GM19467 (cell line): ENCODE measurements around the gene MINPP1.
"Not testable (repeated sequence)": the region's sequence is repeated elsewhere in the genome, so short reads cannot be mapped to it uniquely, and the experiment has no call there.

ENCODE experiments used
- ATAC-seq: cut with Tn5 transposase; IDR thresholded peaks from one replicate; pipeline ENCODE4 v1.9.1; 2021; ENCODE audit warnings: mild to moderate bottlenecking, moderate library complexity; ENCODE audit not compliant: unreplicated experiment

MINPP1 gene

DNA sequence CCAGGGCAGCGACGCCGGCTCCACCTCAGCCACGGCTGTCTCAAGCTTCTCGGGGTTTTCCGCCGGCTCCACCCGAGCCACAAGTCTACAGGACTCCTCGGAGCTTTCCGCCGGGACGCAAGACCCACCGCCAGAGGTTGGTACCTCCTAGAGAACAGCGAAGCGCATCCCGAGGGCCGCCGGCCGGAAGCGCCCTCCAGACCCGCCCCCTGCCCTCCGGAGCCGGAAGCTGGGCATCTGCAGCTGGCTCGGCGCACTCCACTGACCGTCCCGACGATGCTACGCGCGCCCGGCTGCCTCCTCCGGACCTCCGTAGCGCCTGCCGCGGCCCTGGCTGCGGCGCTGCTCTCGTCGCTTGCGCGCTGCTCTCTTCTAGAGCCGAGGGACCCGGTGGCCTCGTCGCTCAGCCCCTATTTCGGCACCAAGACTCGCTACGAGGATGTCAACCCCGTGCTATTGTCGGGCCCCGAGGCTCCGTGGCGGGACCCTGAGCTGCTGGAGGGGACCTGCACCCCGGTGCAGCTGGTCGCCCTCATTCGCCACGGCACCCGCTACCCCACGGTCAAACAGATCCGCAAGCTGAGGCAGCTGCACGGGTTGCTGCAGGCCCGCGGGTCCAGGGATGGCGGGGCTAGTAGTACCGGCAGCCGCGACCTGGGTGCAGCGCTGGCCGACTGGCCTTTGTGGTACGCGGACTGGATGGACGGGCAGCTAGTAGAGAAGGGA, at the start of gene MINPP1:
Gene MINPP1, plus strand, starts transcription at position 254 of the 726 bp plus-strand sequence. Its CDS starts 23 bp downstream, at position 277.
- peak; percentile 88 for ATAC-seq

DNA sequence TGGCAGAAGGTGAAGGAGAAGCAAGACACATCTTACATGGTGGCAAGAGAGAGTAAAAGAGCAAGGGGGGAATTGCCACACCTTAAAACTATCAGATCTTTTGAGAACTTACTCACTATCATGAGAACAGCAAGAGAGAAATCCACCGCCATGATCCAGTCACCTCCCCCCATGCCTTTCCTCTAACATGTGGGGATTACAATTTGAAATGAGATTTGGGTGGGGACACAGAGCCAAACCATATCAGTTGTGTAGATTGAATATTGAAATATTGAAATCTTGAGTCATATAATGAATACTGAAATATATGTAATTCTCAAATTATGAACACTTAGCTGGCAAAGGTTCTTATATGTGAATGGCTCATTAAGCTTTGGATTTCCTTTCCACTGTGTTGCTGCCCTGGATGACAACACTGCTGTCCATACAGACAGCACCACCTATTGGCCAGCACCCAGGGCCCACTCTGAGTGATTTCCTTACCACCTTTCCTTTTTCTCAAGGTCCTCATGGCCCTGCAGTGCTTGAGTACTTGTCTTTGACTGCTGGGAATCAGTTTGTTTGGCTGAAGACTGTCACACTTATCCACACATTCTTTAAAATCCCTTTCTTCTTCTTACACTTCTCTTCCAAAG, 48.0 kb upstream of the MINPP1 start:
- ATAC-seq = not testable (repeated sequence)

DNA sequence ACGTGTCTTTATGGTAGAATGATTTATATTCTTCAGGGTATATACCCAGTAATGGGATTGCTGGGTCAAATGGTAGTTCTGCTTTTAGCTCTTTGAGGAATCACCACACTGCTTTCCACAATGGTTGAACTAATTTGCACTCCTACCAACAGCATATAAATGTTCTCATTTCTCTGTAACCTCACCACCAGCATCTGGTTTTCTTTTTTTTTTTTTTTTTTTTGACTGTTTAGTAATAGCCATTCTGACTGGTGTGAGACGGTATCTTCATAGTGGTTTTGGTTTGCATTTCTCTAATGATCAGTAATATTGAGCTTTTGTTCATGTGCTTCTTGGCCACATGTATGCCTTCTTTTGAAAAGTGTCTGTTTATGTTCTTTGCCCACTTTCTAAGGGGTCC, 42.9 kb upstream of the MINPP1 start:
- ATAC-seq = not testable (repeated sequence)

GRCh38 chr10:87466849-87467248, 37.8 kb upstream of the MINPP1 start:
- ATAC-seq = not testable (repeated sequence)

GRCh38 chr10:87488733-87489132, 16.0 kb upstream of the MINPP1 start:
- not testable (repeated sequence) for ATAC-seq

- not testable (repeated sequence) for ATAC-seq
These were observed 14.4 kb upstream of the MINPP1 start for GRCh38 chr10:87490285-87490684.

- ATAC-seq = not testable (repeated sequence)
These were observed 12.2 kb upstream of the MINPP1 start for GRCh38 chr10:87492450-87492849.

GRCh38 chr10:87495446-87495845, 9.2 kb upstream of the MINPP1 start:
- ATAC-seq = not testable (repeated sequence)

GRCh38 chr10:87497386-87497785, 7.3 kb upstream of the MINPP1 start:
- ATAC-seq = not testable (repeated sequence)

- ATAC-seq = not testable (repeated sequence)
These were observed 6.4 kb upstream of the MINPP1 start for GRCh38 chr10:87498106-87498789.

- no peak for ATAC-seq
These were observed 4.0 kb upstream of the MINPP1 start for GRCh38 chr10:87500646-87501048.

GRCh38 chr10:87503401-87503800, 1.3 kb upstream of the MINPP1 start:
- no peak for ATAC-seq

- no peak for ATAC-seq
These were observed 807 bp upstream of the MINPP1 start for GRCh38 chr10:87503886-87504285.

- ATAC-seq = no peak
These were observed 420 bp upstream of the MINPP1 start for GRCh38 chr10:87504307-87504639.

GRCh38 chr10:87505366-87506111, 846 bp downstream of the MINPP1 start:
- ATAC-seq = peak; percentile 45

DNA sequence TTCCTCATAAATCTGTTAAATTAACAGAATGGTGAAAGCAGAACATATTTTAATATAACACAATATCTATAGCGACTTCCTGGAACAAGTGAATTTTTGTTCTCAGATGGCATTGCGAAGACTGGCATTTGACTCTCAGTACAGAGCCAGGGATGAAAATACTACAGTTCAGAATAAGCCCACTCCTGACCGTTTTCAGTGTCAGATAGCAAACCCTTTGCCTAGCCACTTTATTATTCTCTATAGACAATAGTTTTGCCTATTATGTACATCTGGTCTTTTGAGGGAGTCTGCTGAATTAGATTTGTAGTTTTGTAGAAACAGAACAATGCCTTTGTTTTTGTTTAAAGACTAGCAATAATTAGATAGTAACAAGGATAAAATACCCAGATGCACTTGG, 2.3 kb downstream of the MINPP1 start:
- ATAC-seq = no peak

DNA sequence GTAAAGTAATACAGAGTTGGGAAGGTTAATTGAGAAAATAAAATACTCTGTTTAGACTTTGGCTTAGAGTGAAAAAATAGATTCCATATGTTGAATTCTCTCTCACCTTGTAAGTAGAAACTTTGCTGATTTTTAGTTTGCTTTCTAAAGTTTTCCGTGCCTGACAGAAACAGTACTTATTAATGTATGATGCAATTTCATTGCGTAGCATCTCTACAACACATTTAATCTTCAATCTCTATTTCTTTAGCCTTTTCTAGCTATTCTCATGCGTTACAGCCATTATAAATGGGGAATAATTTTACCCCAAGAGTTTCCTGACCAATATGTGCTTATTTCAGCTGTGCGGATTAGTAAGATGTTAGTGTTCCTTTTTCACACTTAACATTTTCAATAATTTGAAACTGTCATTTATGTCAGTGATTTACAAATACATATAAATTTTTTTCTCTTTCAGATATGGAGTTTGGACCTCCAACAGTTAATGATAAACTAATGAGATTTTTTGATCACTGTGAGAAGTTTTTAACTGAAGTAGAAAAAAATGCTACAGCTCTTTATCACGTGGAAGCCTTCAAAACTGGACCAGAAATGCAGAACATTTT, 3.3 kb downstream of the MINPP1 start:
- ATAC-seq = no peak

GRCh38 chr10:87508837-87509236, 4.1 kb downstream of the MINPP1 start:
- no peak for ATAC-seq

- ATAC-seq = no peak
These were observed 5.3 kb downstream of the MINPP1 start for GRCh38 chr10:87510025-87510424.

- ATAC-seq = no peak
These were observed 6.8 kb downstream of the MINPP1 start for GRCh38 chr10:87511526-87511925.

DNA sequence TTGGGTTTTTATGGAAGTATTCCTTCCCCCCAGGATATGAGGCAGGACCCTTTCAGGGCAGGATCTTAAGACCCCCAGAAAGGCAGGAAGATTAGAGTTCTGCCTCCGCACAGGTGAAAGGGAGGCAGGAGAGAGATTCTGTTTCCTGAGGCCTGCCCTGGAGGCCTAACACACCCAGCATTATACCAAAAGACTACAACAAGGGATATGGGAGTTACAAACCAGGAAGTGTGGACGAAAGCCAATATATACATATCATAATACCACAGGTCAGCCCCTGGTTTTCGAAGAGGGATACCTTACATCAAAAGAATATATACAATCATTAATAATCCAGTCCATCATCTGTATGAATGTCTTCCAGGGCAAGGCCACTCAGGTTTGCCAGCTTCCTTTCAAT, 14.2 kb downstream of the MINPP1 start:
- no peak for ATAC-seq
